ENCODE results near the gene KRT4.

The KRT4 gene

DNA sequence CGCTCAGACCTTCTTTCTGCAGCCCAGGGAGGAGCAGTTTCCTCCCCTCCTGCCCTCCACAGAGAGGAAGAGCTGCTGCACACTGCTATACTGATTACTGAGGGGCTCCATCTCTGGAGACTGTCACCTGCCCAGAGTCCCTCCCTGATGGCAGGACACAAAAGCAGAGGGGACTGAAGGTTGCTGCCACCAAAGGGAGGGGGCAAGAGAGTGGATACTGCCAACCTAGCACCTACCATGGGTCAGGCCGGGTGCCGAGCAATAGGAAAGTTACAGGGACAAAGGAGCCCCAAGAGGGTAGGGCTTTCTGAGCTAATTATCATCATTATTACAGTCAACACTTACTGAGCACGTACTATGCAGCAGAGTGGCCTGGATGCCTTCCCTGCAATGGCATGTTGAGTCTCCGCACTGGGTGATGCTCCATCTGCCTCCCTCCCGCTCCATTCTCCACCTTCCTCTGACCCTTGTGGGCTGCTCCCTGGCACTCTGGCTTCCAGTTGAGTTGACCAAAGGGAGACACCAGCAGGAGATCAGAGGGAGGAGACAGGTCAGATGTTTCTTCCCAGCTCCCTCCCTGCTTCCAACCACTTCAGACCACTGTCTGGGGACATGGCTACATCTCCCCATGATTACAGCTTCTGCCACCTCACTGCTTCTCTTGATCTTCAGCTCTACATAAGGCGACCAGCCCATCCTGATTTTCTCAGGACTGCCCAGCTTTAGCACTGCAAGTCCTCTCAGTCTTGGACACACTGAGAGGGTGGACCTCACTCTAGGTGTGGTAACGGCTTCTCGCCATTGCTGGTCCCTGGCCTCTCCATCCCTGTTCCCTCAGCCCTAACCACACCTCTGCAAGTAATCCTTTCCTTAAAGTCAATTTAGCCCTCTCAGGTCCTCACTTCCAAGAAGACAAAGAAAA lies 22.8 kb upstream of the KRT4 start:
- peak overlapping the region; percentile 15 for H3K18ac ChIP-seq (ENCODE audit: low read length)
- peaks cover 0 to 2% of the 10 kb centered on the region in 2 donors for H3K9me3 ChIP-seq (replicated peaks in 1 of 2; ENCODE audit: control insufficient read depth in 2 of 2, insufficient read depth in 1 of 2, low read depth in 1 of 2, low read length in 2 of 2)
- no peak overlapping the region for H4K91ac ChIP-seq (ENCODE audit: low read depth, low read length, poor library complexity)
- H3K14ac ChIP-seq (ENCODE audit: low read length), result peak overlapping the region; percentile 50
- no peaks in the 10 kb centered on the region for H3K36me3 ChIP-seq (replicated peaks in 1 of 2; ENCODE audit: control insufficient read depth in 2 of 2, insufficient read depth in 2 of 2, low read length in 2 of 2)
- H2BK5ac ChIP-seq (ENCODE audit: low read length), result no peak overlapping the region
- no peak overlapping the region for H4K8ac ChIP-seq (ENCODE audit: low read depth, low read length)
- no peak overlapping the region for H3K4me3 ChIP-seq (ENCODE audit: low read length in 2 of 2)
- no peak overlapping the region for H2AFZ ChIP-seq (ENCODE audit: low read length)
- H3K4me1 ChIP-seq (ENCODE audit: control insufficient read depth in 2 of 2, insufficient read depth in 1 of 2, low read depth in 1 of 2, low read length in 2 of 2), result peaks cover 0 to 14% of the 10 kb centered on the region in 2 donors
- no peak overlapping the region for H3K4me2 ChIP-seq (ENCODE audit: insufficient read depth, low read length, poor library complexity, severe bottlenecking)
- H3K4ac ChIP-seq (ENCODE audit: low read length), result no peak overlapping the region
- no peak overlapping the region for H2BK120ac ChIP-seq (ENCODE audit: low read depth, low read length)
- H3K79me1 ChIP-seq (ENCODE audit: low read depth, low read length), result no peaks in the 10 kb centered on the region
- H3K27ac ChIP-seq (replicated peaks; ENCODE audit: low read length), result no peak overlapping the region
- H3K9ac ChIP-seq (ENCODE audit: low read depth, low read length, poor library complexity), result no peak overlapping the region
- peak overlapping the region; percentile 41 for H2AK5ac ChIP-seq (ENCODE audit: low read depth, low read length)
- no peak overlapping the region for H2BK12ac ChIP-seq (ENCODE audit: low read length)
- peaks cover 0 to 6% (median 0%) of the 10 kb centered on the region in 3 experiments for H3K27me3 ChIP-seq (ENCODE audit: control insufficient read depth in 3 of 3, insufficient read depth in 3 of 3, low read depth in 1 of 3, low read length in 3 of 3)
- DNase-seq (ENCODE audit: low spot score), result no peak
- H2BK15ac ChIP-seq (ENCODE audit: low read length), result peak overlapping the region; percentile 46
- WGBS, 2 donors (ENCODE audit: extremely low coverage in 2 of 2, insufficient read length in 2 of 2, insufficient replicate concordance in 1 of 2), result no CpG with 5 or more reads among the region's 9 CpGs
- H3K23ac ChIP-seq (ENCODE audit: low read depth, low read length, poor library complexity), result no peak overlapping the region

DNA sequence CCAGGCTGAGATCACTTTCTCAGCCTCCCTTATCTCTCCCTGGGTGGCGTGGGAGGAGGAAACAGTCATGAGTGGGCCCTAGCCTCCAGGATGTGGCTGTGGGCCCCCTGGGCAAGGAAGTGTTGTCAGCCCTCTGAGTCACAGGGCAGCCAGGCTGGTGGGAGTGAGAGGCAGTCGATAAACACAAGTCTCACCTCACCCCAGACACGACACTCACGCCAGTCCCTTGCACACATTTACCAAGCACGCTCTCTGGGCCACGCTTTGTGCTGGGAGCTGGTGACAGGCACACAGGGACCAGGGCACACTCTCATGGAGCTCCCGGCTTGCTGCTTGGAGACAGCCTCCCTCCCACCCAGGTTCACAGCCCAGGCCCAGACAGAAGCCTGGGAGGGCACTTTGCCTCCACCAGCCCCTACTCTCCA lies 22.1 kb upstream of the KRT4 start:
- H3K9ac ChIP-seq (ENCODE audit: low read depth, low read length, poor library complexity), result peak overlapping the region; percentile 34
- H2AFZ ChIP-seq (ENCODE audit: low read length), result no peak overlapping the region
- no peak overlapping the region for H4K91ac ChIP-seq (ENCODE audit: low read depth, low read length, poor library complexity)
- H2BK5ac ChIP-seq (ENCODE audit: low read length), result no peak overlapping the region
- H3K23ac ChIP-seq (ENCODE audit: low read depth, low read length, poor library complexity), result peak overlapping the region; percentile 22
- H3K9me3 ChIP-seq (replicated peaks in 1 of 2; ENCODE audit: control insufficient read depth in 2 of 2, insufficient read depth in 1 of 2, low read depth in 1 of 2, low read length in 2 of 2), result peaks cover 0 to 2% of the 10 kb centered on the region in 2 donors
- DNase-seq (ENCODE audit: low spot score), result no peak
- H3K79me1 ChIP-seq (ENCODE audit: low read depth, low read length), result no peaks in the 10 kb centered on the region
- H3K14ac ChIP-seq (ENCODE audit: low read length), result no peak overlapping the region
- no peaks in the 10 kb centered on the region for H3K36me3 ChIP-seq (replicated peaks in 1 of 2; ENCODE audit: control insufficient read depth in 2 of 2, insufficient read depth in 2 of 2, low read length in 2 of 2)
- peaks cover 0 to 6% (median 0%) of the 10 kb centered on the region in 3 experiments for H3K27me3 ChIP-seq (ENCODE audit: control insufficient read depth in 3 of 3, insufficient read depth in 3 of 3, low read depth in 1 of 3, low read length in 3 of 3)
- H3K4me3 ChIP-seq (ENCODE audit: low read length in 2 of 2), result no peak overlapping the region
- peak overlapping the region; percentile 54 for H3K18ac ChIP-seq (ENCODE audit: low read length)
- no CpG with 5 or more reads among the region's 7 CpGs for WGBS, 2 donors (ENCODE audit: extremely low coverage in 2 of 2, insufficient read length in 2 of 2, insufficient replicate concordance in 1 of 2)
- no peak overlapping the region for H3K27ac ChIP-seq (replicated peaks; ENCODE audit: low read length)
- H2BK15ac ChIP-seq (ENCODE audit: low read length), result no peak overlapping the region
- H2AK5ac ChIP-seq (ENCODE audit: low read depth, low read length), result no peak overlapping the region
- no peak overlapping the region for H2BK12ac ChIP-seq (ENCODE audit: low read length)
- H4K8ac ChIP-seq (ENCODE audit: low read depth, low read length), result no peak overlapping the region
- H2BK120ac ChIP-seq (ENCODE audit: low read depth, low read length), result no peak overlapping the region
- no peak overlapping the region for H3K4me2 ChIP-seq (ENCODE audit: insufficient read depth, low read length, poor library complexity, severe bottlenecking)
- H3K4ac ChIP-seq (ENCODE audit: low read length), result no peak overlapping the region
- peaks cover 0 to 14% of the 10 kb centered on the region in 2 donors for H3K4me1 ChIP-seq (ENCODE audit: control insufficient read depth in 2 of 2, insufficient read depth in 1 of 2, low read depth in 1 of 2, low read length in 2 of 2)

DNA sequence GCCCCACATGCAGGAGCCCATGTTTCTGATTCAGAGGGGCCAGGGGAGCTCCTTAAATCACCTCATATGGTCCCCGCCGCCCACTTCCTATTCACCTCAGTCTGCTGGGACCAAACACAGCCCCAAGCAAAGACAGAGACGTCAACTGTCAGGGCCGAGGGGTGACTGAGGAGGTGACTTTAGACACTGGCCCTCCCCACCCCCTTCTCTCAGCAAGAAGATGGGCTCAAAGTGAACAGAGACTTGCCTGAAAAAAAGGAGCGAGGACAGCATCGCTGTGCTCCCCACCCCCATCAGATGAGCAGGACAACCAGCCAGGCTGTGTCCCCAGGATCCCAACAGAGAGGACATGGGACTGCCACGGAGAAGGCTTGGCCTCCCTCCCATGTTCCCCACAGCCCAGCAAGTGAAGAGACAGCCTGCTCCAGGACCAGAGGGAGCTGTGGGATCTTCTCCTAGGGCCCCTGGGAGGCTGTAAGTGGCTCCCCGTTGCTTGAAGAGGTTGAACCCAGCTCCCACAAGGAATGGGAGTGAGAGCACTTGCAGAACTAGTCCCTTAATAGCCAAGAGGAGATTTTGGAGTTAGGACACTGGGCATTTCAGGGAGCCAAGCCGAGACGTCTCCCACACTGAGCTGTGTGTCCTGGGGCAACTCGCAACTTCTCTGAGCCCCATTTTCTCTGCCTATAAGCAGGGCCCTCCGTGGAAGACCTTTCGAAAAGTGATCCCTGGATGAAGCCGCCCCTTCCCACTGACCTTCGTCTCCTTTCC lies 21.5 kb upstream of the KRT4 start:
- H3K9me3 ChIP-seq (replicated peaks in 1 of 2; ENCODE audit: control insufficient read depth in 2 of 2, insufficient read depth in 1 of 2, low read depth in 1 of 2, low read length in 2 of 2), result peaks cover 0 to 2% of the 10 kb centered on the region in 2 donors
- no peak overlapping the region for H3K27ac ChIP-seq (replicated peaks; ENCODE audit: low read length)
- H2BK15ac ChIP-seq (ENCODE audit: low read length), result no peak overlapping the region
- H3K27me3 ChIP-seq (ENCODE audit: control insufficient read depth in 3 of 3, insufficient read depth in 3 of 3, low read depth in 1 of 3, low read length in 3 of 3), result peaks cover 0 to 6% (median 0%) of the 10 kb centered on the region in 3 experiments
- no peak overlapping the region for H2BK120ac ChIP-seq (ENCODE audit: low read depth, low read length)
- H3K79me1 ChIP-seq (ENCODE audit: low read depth, low read length), result no peaks in the 10 kb centered on the region
- H3K36me3 ChIP-seq (replicated peaks in 1 of 2; ENCODE audit: control insufficient read depth in 2 of 2, insufficient read depth in 2 of 2, low read length in 2 of 2), result no peaks in the 10 kb centered on the region
- H2BK12ac ChIP-seq (ENCODE audit: low read length), result no peak overlapping the region
- H3K14ac ChIP-seq (ENCODE audit: low read length), result no peak overlapping the region
- H3K18ac ChIP-seq (ENCODE audit: low read length), result peak overlapping the region; percentile 54
- no peak overlapping the region for H2AFZ ChIP-seq (ENCODE audit: low read length)
- peak overlapping the region; percentile 7 for H2BK5ac ChIP-seq (ENCODE audit: low read length)
- DNase-seq (ENCODE audit: low spot score), result no peak
- WGBS, 2 donors (ENCODE audit: extremely low coverage in 2 of 2, insufficient read length in 2 of 2, insufficient replicate concordance in 1 of 2), result no CpG with 5 or more reads among the region's 15 CpGs
- no peak overlapping the region for H3K4me2 ChIP-seq (ENCODE audit: insufficient read depth, low read length, poor library complexity, severe bottlenecking)
- peak overlapping the region; percentile 6 for H2AK5ac ChIP-seq (ENCODE audit: low read depth, low read length)
- no peak overlapping the region for H3K9ac ChIP-seq (ENCODE audit: low read depth, low read length, poor library complexity)
- H3K4me3 ChIP-seq (ENCODE audit: low read length in 2 of 2), result no peak overlapping the region
- H3K23ac ChIP-seq (ENCODE audit: low read depth, low read length, poor library complexity), result no peak overlapping the region
- H3K4ac ChIP-seq (ENCODE audit: low read length), result no peak overlapping the region
- H3K4me1 ChIP-seq (ENCODE audit: control insufficient read depth in 2 of 2, insufficient read depth in 1 of 2, low read depth in 1 of 2, low read length in 2 of 2), result peaks cover 0 to 14% of the 10 kb centered on the region in 2 donors
- no peak overlapping the region for H4K91ac ChIP-seq (ENCODE audit: low read depth, low read length, poor library complexity)
- H4K8ac ChIP-seq (ENCODE audit: low read depth, low read length), result no peak overlapping the region

DNA sequence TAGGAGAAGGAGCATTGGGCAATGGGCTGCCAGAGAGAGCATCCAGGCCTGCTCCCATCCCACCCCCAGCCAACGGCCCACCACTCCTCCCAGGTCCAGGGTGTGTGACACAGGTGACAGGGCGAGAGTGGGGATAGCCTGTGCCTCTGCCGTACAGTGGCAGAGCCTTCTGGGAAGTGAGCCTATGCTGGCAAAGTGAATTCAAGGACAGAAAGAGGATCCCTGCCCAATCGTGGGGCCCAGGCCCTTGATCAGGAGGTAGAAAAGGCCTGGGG lies 20.7 kb upstream of the KRT4 start:
- H2BK120ac ChIP-seq (ENCODE audit: low read depth, low read length), result no peak overlapping the region
- no peaks in the 10 kb centered on the region for H3K36me3 ChIP-seq (replicated peaks in 1 of 2; ENCODE audit: control insufficient read depth in 2 of 2, insufficient read depth in 2 of 2, low read length in 2 of 2)
- H2BK12ac ChIP-seq (ENCODE audit: low read length), result no peak overlapping the region
- WGBS, 2 donors (ENCODE audit: extremely low coverage in 2 of 2, insufficient read length in 2 of 2, insufficient replicate concordance in 1 of 2), result no CpG with 5 or more reads among the region's 4 CpGs
- H3K23ac ChIP-seq (ENCODE audit: low read depth, low read length, poor library complexity), result no peak overlapping the region
- H2BK5ac ChIP-seq (ENCODE audit: low read length), result peak overlapping the region; percentile 7
- peak overlapping the region; percentile 72 for H2BK15ac ChIP-seq (ENCODE audit: low read length)
- no peak overlapping the region for H4K8ac ChIP-seq (ENCODE audit: low read depth, low read length)
- no peak overlapping the region for H3K9ac ChIP-seq (ENCODE audit: low read depth, low read length, poor library complexity)
- peaks cover 0 to 6% (median 0%) of the 10 kb centered on the region in 3 experiments for H3K27me3 ChIP-seq (ENCODE audit: control insufficient read depth in 3 of 3, insufficient read depth in 3 of 3, low read depth in 1 of 3, low read length in 3 of 3)
- no peak for DNase-seq (ENCODE audit: low spot score)
- H3K9me3 ChIP-seq (replicated peaks in 1 of 2; ENCODE audit: control insufficient read depth in 2 of 2, insufficient read depth in 1 of 2, low read depth in 1 of 2, low read length in 2 of 2), result peaks cover 0 to under 1% of the 10 kb centered on the region in 2 donors
- H3K79me1 ChIP-seq (ENCODE audit: low read depth, low read length), result no peaks in the 10 kb centered on the region
- H3K14ac ChIP-seq (ENCODE audit: low read length), result no peak overlapping the region
- no peak overlapping the region for H2AK5ac ChIP-seq (ENCODE audit: low read depth, low read length)
- no peak overlapping the region for H4K91ac ChIP-seq (ENCODE audit: low read depth, low read length, poor library complexity)
- peaks cover 0 to 12% of the 10 kb centered on the region in 2 donors for H3K4me1 ChIP-seq (ENCODE audit: control insufficient read depth in 2 of 2, insufficient read depth in 1 of 2, low read depth in 1 of 2, low read length in 2 of 2)
- H3K4me3 ChIP-seq (ENCODE audit: low read length in 2 of 2), result no peak overlapping the region
- H2AFZ ChIP-seq (ENCODE audit: low read length), result no peak overlapping the region
- H3K4ac ChIP-seq (ENCODE audit: low read length), result no peak overlapping the region
- H3K4me2 ChIP-seq (ENCODE audit: insufficient read depth, low read length, poor library complexity, severe bottlenecking), result no peak overlapping the region
- H3K27ac ChIP-seq (replicated peaks; ENCODE audit: low read length), result no peak overlapping the region
- no peak overlapping the region for H3K18ac ChIP-seq (ENCODE audit: low read length)
